Measurements from ENCODE around the gene HECW1.

The HECW1 gene

GRCh38 chr7:43516581-43517342, 404.3 kb downstream of the HECW1 start:
- no peak for DNase-seq

DNA sequence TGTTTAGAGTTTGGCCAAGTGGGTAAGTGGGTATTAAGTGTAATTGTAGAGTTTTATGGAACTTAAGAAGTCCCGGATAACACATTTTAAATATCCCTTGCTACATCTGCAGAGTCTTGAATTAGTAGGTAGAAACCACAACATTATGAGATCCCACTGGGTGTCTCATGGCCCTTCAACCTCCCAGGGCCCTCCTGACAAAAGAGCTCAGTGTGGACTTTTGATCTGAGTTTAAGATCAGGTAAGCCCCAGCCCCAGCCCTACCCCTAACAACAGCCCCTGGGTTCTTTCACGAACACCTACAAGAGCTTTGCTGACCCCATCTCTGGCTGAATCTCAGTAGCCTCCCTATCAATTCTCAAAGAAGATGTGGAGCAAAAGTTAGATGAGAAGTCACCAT, 405.0 kb downstream of the HECW1 start:
- DNase-seq, result no peak

DNA sequence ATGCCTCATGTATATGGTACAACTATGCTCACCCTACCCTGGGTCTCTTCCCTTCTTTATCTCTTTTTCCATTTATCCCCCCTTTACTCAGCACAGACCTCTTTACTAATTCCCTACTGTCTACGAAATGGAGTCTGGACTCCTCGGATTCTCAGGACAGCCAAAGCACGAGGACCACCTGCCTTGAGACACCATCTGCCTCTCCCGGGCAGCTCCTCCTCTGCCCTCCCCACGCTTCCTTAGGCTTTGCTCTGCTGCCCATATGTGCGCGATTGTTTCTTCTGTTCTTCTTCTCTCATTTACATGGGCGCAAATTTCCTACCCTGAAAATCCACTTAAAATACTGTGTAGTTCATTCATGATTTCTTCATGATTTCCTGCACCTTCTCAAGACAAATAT, 407.8 kb downstream of the HECW1 start:
- no peak for DNase-seq

DNA sequence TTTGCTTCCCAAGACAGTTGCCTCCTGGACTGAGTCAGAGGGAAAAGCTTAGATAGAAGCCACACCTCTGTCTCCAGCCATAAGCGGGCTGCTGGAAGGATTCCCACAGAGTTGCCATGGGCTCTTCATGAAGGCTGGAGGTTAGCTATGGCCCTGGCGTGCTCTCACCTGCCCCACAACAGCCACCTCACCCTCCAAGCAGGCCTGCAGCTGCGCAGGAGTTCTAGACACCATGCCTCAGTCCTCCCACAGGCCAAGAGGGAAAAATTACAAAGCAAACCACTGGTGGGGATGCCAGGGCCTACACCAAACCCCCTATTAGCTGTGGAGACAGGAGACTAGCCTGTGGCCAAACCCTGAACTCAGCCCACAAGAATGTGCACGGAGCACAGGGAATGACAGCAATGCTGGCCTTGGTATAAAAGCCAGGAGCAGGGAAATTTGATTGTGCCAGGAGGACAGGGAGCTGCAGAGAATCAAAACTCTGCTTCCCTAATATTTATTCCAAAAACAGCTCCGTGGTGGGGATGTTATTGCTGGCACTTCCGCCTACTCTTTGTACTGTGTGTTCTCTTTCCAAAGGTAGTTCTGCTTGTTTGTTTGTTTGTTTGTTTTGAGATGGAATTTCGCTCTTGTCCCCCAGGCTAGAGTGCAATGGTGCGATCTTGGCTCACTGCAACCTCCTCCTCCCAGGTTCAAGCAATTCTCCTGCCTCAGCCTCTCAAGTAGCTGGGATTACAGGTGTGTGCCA, 410.1 kb downstream of the HECW1 start:
- DNase-seq, result no peak

DNA sequence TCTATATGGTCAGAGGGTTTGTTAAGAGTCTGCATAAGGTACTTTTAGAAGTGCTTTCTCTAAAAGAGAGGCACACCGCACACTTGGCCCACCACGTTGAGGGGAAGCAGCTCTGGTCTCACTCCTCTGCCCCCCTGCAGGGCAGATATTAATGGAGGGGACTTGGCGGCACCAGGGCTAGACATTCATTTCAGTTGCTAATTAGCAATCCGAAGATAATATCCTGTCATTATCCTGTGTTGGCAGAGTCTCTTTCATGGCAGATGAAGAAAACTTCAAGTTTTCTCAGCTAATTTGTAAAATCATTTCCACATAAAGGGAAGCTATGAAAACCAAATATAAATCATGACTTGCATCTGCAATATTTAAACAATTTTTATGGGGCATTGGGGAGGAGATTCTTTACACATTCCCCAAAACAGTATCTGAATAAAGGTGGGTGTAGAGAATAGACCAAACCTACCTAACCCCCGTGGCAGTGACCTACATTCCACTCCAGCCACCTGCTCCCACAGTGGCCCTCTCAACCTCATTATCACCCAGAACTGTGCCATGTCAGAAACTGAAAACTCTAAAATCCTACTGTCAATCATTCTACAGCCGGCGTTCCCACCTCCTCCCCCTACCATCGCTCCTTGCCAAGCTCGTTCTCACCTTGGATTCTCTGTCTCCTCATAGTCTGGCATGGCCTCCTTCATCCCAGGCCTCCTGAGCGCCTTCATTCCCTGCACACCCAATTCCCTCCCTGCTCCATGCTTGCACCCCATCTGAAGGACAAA, 416.3 kb downstream of the HECW1 start:
- no peak for DNase-seq

DNA sequence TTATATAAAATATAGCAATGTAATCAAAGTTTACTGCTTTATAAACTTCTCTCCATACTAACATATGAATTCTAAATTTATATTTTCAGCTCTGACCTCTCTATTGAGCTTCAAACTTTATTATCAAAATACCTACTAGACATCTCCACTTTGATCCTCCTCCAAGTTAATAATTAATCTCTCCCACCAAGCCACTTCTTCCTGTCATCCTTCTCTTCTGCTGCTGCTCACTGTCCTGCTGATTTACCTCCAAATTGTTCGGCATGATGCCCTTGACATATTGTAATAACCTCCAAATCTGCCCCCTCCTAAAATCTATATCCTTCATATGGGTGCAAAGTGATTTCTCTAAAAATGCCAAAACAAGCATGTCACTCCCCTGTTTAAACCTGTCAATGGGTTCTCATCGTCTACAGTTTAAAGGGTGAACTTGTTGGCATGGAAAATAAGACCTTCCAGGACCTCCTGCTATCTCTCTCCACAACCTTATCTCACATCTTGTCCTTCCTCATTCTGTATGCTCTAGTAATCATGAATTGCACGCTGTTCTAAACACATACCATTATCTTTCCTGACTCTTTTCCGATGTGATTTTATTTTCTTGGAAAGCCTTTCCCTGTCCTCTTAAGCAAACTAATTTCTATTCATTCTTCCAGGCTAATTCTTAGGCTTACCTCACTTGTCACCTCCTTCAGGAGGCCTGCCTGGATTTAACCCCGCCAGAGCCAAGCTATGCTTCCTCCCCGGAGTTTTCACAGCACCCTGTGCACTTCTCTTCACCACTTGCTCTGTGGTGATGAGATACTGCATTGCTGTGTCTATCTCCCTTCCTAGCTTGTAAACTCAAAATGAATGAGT, 418.3 kb downstream of the HECW1 start:
- no peak for DNase-seq

- no peak for DNase-seq
Observed at GRCh38 chr7:43531700-43532099, 419.3 kb downstream of the HECW1 start.

- no peak for DNase-seq
Observed at GRCh38 chr7:43533801-43534479, 421.5 kb downstream of the HECW1 start.

DNA sequence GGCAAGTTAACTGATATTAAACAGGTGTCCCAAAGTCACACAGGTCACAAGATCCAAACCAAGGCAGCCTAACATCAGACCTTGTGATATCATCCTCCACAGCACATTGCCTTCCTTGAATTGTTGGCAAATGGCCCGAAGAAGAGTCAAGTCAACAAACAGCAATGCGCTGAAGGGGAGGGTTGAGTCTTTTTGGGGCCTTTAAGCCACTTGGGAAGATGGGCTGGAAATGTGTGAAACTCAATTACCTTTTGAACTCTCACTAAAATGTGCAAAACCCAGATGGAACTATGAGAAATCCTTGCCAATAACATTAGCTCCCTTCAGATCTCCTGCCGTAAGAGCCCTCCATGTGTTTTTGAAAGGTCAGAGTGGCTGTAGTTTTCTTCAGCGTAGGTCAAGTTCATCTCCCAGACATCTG, 422.6 kb downstream of the HECW1 start:
- no peak for DNase-seq

DNA sequence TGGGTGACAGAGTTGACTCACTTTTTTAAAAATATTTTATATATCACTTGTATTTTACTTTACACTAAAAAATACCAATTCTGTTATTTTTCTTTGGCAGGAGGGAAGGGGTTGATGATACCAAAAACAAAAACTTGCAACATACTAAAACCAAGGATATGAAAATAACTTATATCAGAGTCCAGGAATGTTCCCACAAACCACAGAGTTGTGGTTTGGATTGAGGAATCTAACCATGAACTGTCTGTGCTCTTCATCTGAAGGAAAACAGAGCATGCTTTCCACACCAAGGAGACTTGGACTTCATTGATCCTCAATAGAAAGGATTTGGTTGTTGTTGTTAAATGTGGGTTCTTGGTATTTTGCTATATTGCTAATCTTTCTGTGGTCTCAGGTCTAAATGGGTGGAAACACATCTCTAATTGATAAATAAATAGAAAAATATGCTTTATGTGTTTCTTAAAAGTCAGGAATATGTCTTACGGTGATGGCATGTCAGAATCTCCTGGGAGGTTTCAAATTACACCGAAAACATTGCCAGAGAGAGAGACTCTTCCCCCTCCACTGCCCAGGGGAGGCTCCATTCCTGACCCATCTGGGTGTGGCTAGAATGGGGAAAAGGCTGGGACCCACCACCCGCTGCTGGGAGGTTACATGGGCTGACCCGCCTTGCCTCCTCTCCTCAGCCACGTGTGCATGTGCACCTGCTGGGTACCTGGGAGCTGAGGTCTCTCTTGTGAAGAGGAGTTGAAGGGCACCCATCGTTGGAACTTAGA, 423.6 kb downstream of the HECW1 start:
- DNase-seq, result no peak

DNA sequence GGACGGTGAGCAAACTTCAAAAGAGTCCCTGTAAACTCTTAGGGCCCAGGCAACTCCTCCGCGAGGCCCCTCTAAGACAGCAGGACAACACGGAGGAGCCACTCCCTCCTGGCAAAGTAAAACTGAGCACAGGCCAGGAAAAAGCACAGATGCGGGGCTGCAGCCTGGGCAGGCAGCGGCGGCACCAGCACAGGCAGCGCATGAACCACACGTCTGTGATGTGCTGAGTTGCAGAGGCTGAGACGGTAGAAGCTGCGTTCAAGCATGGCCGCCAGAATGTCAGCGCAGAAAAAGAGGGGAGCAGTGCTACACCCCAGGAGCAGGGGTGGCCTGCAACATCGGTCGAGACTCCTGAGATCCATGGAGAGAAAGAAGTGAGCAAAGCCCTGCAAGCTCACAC, 424.3 kb downstream of the HECW1 start:
- no peak for DNase-seq

GRCh38 chr7:43537765-43538403, 425.4 kb downstream of the HECW1 start:
- no peak for DNase-seq

- no peak for DNase-seq
Observed at GRCh38 chr7:43538404-43538771, 425.9 kb downstream of the HECW1 start.

DNA sequence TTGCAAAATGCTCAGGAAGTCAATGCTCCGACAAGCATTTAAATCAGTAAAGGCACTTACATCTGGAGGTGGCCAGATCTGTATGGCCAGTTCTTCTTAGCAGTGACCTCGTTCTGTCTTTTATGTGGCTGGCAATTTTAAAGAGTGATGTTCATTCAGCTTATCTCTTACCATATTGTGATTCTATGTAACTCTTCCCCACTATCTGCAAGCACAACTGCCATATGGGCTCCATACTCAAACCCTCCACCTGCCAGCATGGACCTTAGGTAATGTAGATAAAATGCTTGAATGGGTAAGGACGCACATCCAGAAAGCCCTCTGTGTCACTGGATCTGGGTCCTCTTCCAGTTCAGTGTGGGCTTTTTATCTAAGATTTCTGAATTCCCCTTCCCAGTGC, 428.0 kb downstream of the HECW1 start:
- DNase-seq, result no peak

- DNase-seq, result no peak
Observed at GRCh38 chr7:43542716-43543115, 430.3 kb downstream of the HECW1 start.

DNA sequence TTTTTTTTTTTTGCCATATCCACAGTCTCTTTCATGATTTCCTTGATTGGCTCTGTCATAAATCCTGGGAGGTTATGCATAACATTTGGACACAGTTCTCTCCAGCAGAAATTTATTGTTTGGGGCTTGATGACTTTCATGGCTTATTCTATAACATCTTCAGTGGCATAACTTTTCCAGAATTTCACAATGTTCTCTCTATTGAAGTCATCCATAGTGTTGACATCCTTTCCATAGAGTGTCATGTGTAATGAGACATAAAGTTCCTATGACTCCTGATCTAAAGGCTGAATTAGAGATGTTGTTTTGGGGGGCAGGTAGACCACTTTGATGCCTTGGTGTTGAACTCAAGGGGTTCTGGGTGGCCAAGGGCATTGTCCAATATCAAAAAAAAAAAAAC, 433.8 kb downstream of the HECW1 start:
- no peak for DNase-seq

- DNase-seq, result no peak
Observed at GRCh38 chr7:43550427-43550826, 438.0 kb downstream of the HECW1 start.

GRCh38 chr7:43552122-43552521, 439.7 kb downstream of the HECW1 start:
- no peak for DNase-seq

DNA sequence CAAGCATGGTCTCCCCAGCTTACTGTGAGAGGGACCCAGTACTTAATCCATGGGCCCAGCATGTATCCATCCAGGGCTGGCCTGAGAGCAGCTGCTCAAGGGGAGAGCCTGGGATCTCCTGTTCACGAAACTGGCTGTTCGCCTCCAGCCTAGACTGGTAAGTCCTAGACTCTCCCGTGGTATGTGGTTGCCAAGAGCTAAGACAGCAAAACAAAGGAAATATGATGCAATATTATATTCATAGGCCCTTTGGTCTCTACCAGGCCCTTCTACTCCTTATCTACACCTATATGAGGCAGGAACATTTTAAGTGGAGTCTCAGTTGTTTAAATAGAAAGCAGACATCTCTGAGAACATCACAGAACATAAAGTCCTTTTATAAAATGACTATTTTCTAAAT, 441.6 kb downstream of the HECW1 start:
- no peak for DNase-seq

- DNase-seq, result peak; percentile 0
Observed at GRCh38 chr7:43554423-43554822, 442.0 kb downstream of the HECW1 start.
